ENCODE data around the gene SYT7.

GRCh38 chr11:61507962-61508861 is 72.7 kb downstream of the SYT7 start, which contains the start of gene LRRC10B:
- TF ChIP-seq, protein P1, sequence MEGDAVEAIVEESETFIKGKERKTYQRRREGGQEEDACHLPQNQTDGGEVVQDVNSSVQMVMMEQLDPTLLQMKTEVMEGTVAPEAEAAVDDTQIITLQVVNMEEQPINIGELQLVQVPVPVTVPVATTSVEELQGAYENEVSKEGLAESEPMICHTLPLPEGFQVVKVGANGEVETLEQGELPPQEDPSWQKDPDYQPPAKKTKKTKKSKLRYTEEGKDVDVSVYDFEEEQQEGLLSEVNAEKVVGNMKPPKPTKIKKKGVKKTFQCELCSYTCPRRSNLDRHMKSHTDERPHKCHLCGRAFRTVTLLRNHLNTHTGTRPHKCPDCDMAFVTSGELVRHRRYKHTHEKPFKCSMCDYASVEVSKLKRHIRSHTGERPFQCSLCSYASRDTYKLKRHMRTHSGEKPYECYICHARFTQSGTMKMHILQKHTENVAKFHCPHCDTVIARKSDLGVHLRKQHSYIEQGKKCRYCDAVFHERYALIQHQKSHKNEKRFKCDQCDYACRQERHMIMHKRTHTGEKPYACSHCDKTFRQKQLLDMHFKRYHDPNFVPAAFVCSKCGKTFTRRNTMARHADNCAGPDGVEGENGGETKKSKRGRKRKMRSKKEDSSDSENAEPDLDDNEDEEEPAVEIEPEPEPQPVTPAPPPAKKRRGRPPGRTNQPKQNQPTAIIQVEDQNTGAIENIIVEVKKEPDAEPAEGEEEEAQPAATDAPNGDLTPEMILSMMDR (IDR thresholded peaks at IDR 0.05), result no peak
- TF ChIP-seq POLR2AphosphoS5 (IDR thresholded peaks at IDR 0.05) (no peak), POLR2A (IDR thresholded peaks at IDR 0.05) (no peak), EP300 (IDR thresholded peaks at IDR 0.05) (no peak)
